ENCODE measurements around the gene NKD1. TPM values are rescaled to one million over a fixed set of nuclear protein-coding genes. Genes with fewer than 3 reads are reported as not detected.
"Not testable (repeated sequence)": the region's sequence is repeated elsewhere in the genome, so short reads cannot be mapped to it uniquely, and the experiment has no call there.

Gene NKD1
- polyA plus RNA-seq, 10 donors: 2.2 to 11.1 (median 4.7) TPM

- DNase-seq: no peak
Observed at GRCh38 chr16:50519001-50519400, 29.2 kb upstream of the NKD1 start.

- no peak for DNase-seq
Observed at GRCh38 chr16:50519602-50520001, 28.6 kb upstream of the NKD1 start.

DNA sequence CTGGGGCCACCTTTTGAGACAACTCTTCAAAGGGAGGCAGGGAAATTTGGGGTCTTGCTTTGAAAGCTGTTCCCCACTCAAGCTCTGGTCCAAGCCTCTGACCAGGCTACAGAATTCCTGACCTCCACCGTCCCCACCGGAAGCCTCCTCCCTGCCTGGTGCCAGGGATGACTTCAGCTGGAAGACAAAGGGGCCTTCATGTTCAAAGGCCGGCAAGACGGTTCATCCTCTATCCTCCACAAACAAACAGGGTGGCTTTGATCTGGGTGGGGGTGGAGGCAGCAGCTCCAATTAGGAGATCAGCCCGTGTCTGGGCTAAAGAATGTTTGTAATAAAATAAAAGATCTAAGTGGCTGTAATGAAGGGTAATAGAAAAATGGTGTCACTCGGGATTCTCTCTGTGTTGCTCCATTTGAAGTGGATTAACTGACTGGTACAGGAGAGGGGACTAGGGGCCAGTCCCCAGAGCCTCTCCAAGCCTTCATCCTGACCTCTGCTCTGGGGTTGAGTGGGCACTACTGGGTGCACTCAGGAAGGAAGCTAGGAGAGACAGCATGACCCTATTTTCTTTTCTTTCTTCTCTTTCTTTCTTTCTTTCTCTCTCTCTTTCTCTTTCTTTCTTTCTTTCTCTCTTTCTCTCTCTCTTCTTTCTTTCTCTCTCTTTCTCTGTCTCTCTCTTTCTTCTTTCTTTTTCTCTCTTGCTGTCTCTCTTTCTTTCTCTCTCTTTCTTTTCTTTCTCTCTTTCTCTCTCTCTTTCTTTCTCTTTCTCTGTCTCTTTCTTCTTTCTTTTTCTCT lies 27.5 kb upstream of the NKD1 start:
- DNase-seq: no peak

GRCh38 chr16:50521246-50521900 lies 26.8 kb upstream of the NKD1 start:
- DNase-seq: no peak

- DNase-seq: no peak
Observed at GRCh38 chr16:50522324-50522723, 25.9 kb upstream of the NKD1 start.

- DNase-seq: no peak
Observed at GRCh38 chr16:50523710-50524109, 24.5 kb upstream of the NKD1 start.

DNA sequence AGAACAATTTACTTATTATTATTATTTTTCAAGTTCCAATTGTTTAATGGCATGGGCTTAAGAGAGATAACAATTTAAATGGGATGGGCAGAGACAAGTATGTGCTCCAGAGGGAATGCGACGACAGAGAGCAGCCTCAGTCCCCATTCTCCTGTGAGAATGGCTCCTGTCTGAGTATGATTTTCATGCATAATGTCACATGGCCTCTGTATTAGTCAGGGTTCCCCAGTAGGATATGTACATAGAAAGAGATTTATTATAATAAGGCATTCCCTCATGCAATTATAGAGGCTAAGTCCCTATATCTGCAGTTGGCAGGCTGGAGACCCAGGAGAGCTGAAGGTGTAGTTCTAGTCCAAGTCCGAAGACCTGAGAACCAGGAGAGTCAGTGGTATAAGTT lies 22.9 kb upstream of the NKD1 start:
- DNase-seq: no peak

GRCh38 chr16:50525716-50526115 lies 22.5 kb upstream of the NKD1 start:
- no peak for DNase-seq

GRCh38 chr16:50526249-50526648 lies 21.9 kb upstream of the NKD1 start:
- DNase-seq: no peak

GRCh38 chr16:50526796-50527195 lies 21.4 kb upstream of the NKD1 start:
- no peak for DNase-seq

DNA sequence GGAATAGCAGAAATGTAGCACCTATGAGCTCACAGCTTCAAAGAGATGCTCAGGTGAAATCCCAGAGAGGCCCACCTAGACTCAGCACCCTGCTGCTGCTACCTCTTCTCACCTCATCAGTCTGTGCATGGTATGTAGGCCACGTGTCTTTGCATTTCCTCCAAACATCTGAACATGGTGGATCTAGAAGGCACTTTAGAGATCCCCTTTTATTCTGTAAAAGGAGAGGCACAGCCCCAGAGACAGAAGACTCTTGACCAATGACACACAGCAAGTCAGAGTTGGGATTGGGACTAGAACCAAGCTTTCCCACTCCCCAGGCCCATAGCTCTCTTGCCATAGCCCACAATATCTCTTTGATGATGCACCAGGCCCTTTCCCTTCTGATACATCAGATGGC lies 19.4 kb upstream of the NKD1 start:
- DNase-seq: no peak

DNA sequence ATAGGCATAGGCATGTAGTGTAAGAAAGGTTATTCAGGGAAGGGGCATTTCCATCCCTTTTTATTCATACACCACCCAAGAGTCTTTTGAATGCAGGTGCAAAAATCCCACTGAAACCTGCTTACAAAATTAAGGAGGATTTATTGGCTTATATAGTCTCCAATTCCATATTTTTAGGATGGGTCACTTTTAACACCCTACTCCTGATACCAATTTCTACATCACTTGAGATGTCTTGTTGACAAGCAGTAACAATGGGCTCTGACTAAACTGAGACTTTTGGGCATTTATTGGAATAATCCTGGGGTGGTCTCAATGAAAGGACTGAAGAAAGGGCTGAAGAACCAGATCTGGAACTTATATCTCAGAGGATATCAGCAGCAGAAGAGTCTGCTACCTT lies 18.9 kb upstream of the NKD1 start:
- DNase-seq: no peak

GRCh38 chr16:50530277-50531236 lies 17.6 kb upstream of the NKD1 start:
- DNase-seq: no peak

- DNase-seq: no peak
Observed at GRCh38 chr16:50531359-50531758, 16.8 kb upstream of the NKD1 start.

DNA sequence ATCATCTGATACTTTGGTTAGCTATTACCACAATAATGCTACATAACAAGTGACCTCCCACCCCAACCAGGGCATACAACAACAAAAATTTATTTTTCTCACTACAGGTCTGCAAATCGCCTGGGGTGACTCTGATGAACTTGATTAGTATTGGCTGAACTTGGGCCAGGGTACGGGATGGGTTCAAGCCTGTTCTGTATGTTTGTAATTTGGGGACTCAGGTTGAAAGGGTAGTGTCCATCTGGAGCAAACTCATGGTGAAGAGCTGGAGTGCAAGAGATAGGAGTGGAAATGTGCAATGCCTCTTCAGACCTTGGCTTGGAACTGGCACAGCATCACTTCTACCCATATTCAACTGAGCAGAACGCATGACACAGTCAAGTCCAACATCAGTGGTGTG lies 16.3 kb upstream of the NKD1 start:
- no peak for DNase-seq

- DNase-seq: no peak
Observed at GRCh38 chr16:50532576-50532975, 15.6 kb upstream of the NKD1 start.

GRCh38 chr16:50533317-50533716 lies 14.9 kb upstream of the NKD1 start:
- no peak for DNase-seq

DNA sequence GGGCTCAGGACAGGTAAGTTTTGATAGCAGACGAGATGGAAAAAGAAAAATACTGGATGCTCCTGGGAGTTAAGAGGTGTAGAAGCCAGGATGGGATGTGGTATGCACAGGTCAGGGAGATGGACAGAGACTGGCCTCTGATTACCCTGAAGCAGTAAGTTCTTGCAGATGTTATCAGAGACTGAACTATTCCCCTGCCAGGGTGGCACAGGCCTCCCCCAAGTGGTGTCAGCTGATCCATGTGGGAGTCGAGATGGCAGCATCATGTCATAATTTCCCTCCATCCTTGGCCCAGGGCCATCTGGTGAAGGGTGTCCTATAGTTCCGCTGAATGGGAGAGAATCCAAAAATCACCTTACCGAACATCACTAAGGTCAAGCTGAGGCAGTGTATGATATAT lies 14.1 kb upstream of the NKD1 start:
- DNase-seq: no peak

GRCh38 chr16:50534556-50534955 lies 13.6 kb upstream of the NKD1 start:
- DNase-seq: no peak

GRCh38 chr16:50534958-50535357 lies 13.2 kb upstream of the NKD1 start:
- DNase-seq: no peak

- no peak for DNase-seq
Observed at GRCh38 chr16:50535506-50536257, 12.5 kb upstream of the NKD1 start.

GRCh38 chr16:50536258-50536645 lies 11.9 kb upstream of the NKD1 start:
- DNase-seq: not testable (repeated sequence)

Data from muscle of back (tissue), 11 donors.